ENCODE data around the gene KIAA1191.
"Not testable (repeated sequence)": the region's sequence is repeated elsewhere in the genome, so short reads cannot be mapped to it uniquely, and the experiment has no call there.

KIAA1191 gene

GRCh38 chr5:176319827-176320554 lies 41.6 kb downstream of the KIAA1191 start:
- H3K36me3 ChIP-seq: peaks cover 66 to 99% (median 89%) of the 10 kb centered on the region in 11 experiments
- no peak for TF ChIP-seq Cebpa-rat (IDR thresholded peaks at IDR 0.05)

GRCh38 chr5:176317534-176318374 lies 43.8 kb downstream of the KIAA1191 start:
- Histone ChIP-seq H3K9me3 (replicated peaks in 1 of 11) (no peaks in the 10 kb centered on the region), H3K4me1 (no peaks in the 10 kb centered on the region), H3K36me3 (peaks cover 66 to 99% (median 89%) of the 10 kb centered on the region in 11 experiments), H3K27ac (no peak overlapping the region), H3K4me3 (no peak overlapping the region), H3K9ac (no peak overlapping the region), H3K4me2 (no peak overlapping the region), H3K27me3 (no peaks in the 10 kb centered on the region), H4K20me1 (no peaks in the 10 kb centered on the region)
- TF ChIP-seq Cebpa-rat (IDR thresholded peaks at IDR 0.05): no peak

More at GRCh38 chr5:176319827-176320554, 41.6 kb downstream of the KIAA1191 start:
- Histone ChIP-seq H3K4me1 (no peaks in the 10 kb centered on the region), H3K9ac (no peak overlapping the region), H3K4me3 (no peak overlapping the region), H3K4me2 (no peak overlapping the region), H3K27me3 (no peaks in the 10 kb centered on the region), H3K9me3 (replicated peaks in 1 of 11) (no peaks in the 10 kb centered on the region), H4K20me1 (no peaks in the 10 kb centered on the region), H3K27ac (no peak overlapping the region)

DNA sequence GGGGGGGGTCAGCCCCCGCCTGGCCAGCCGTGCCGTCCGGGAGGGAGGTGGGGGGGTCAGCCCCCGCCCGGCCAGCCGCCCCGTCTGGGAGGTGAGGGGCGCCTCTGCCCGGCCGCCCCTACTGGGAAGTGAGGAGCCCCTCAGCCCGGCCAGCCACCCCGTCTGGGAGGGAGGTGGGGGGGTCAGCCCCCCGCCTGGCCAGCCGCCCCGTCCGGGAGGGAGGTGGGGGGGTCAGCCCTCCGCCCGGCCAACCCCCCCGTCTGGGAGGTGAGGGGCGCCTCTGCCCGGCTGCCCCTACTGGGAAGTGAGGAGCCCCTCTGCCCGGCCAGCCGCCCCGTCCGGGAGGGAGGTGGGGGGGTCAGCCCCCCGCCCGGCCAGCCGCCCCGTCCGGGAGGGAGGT lies 56.2 kb downstream of the KIAA1191 start:
- H3K4me2 ChIP-seq, H3K4me3 ChIP-seq: not testable (repeated sequence)

More for the DNA sequence above, 56.2 kb downstream of the KIAA1191 start:
- H3K27me3 ChIP-seq, H3K9ac ChIP-seq, H4K20me1 ChIP-seq, H3K27ac ChIP-seq: not testable (repeated sequence)
- Histone ChIP-seq H3K9me3 (replicated peaks in 1 of 11) (peaks cover 32 to 40% (median 35%) of the 10 kb centered on the region in 11 experiments), H3K4me1 (peaks cover 0 to 21% (median 0%) of the 10 kb centered on the region in 10 experiments; a peak in 5 of 20 replicates), H3K36me3 (peaks cover 33 to 75% (median 55%) of the 10 kb centered on the region in 11 experiments)
